Measurements from ENCODE around the gene PXMP4.

DNA sequence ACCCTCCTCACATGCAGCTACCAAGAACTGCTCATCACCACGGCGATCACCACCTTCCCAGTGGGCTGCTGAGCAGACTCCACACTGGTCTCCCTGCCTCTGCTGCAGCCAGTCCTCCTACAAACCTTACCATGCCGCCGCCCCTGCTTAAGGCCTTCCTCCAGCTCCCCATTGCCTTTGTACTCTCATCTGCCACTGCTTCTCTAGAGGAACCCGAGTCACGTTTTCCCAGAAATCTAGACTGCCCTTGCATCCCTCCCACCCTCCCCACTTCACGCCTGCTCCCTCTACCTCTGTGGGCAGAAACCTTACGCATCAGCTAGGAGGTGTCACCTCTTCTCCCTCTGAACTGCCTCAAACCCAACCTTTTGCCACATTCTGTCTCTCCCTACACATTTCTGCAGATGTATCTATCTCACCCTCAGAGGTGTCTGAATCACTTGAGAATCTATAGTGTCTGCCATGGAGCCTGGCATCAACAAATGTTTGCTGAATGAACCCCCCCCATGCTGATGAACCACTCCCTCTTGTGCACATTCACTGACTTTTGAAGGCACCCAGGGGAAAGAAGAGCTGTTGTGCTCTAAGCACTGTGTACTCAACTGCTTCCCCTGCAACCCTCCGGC, 38.3 kb downstream of the PXMP4 start:
- TF ChIP-seq, protein P1, sequence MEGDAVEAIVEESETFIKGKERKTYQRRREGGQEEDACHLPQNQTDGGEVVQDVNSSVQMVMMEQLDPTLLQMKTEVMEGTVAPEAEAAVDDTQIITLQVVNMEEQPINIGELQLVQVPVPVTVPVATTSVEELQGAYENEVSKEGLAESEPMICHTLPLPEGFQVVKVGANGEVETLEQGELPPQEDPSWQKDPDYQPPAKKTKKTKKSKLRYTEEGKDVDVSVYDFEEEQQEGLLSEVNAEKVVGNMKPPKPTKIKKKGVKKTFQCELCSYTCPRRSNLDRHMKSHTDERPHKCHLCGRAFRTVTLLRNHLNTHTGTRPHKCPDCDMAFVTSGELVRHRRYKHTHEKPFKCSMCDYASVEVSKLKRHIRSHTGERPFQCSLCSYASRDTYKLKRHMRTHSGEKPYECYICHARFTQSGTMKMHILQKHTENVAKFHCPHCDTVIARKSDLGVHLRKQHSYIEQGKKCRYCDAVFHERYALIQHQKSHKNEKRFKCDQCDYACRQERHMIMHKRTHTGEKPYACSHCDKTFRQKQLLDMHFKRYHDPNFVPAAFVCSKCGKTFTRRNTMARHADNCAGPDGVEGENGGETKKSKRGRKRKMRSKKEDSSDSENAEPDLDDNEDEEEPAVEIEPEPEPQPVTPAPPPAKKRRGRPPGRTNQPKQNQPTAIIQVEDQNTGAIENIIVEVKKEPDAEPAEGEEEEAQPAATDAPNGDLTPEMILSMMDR (IDR thresholded peaks at IDR 0.05), result no peak
- no peak for TF ChIP-seq POLR2A (IDR thresholded peaks at IDR 0.05)

Data from adrenal gland (tissue), 5 donors.